GM12872 (cell line): ENCODE measurements around the gene BAX.

ENCODE experiments used
- CTCF ChIP-seq: IDR thresholded peaks from 3 replicates; pipeline ENCODE4 v1.5.1; 2011; ENCODE audit warnings: low read depth, mild to moderate bottlenecking, low read length, moderate library complexity; ENCODE audit not compliant: insufficient read depth

BAX gene

GRCh38 chr19:48970923-48971395 lies 16.3 kb downstream of the BAX start:
- peak; percentile 96 for TF ChIP-seq CTCF

GRCh38 chr19:48975947-48976847 lies 21.5 kb downstream of the BAX start:
- 0 out of 3 replicates have a peak, but pooled peaks have one; percentile 10 for TF ChIP-seq CTCF

- no peak for TF ChIP-seq CTCF
Observed at GRCh38 chr19:48977061-48977460, 22.4 kb downstream of the BAX start.

- no peak for TF ChIP-seq CTCF
Observed at GRCh38 chr19:48982280-48982679, 27.6 kb downstream of the BAX start.

- no peak for TF ChIP-seq CTCF
Observed at GRCh38 chr19:48985711-48986110, 31.0 kb downstream of the BAX start.

GRCh38 chr19:48986211-48986610 lies 31.5 kb downstream of the BAX start:
- no peak for TF ChIP-seq CTCF

- TF ChIP-seq CTCF, result no peak
Observed at GRCh38 chr19:48987323-48987722, 32.6 kb downstream of the BAX start.
